AG04450 (cell line): Measurements from ENCODE around the gene HIGD2A. TPM values are rescaled to one million over a fixed set of nuclear protein-coding genes. Genes with fewer than 3 reads are reported as not detected.
A peak's percentile ranks its signal among the peaks of the same experiment; 100 is the strongest.

ENCODE experiments used
- CTCF ChIA-PET: fragments of 300-600, 350-600 bp; formaldehyde crosslinking; extraction: SDS; loops from one replicate; lab custom pipeline; 2022; ENCODE audit warnings: antibody characterized with exemption, inconsistent platforms; lab: Charles Lee
- POLR2A ChIA-PET: fragments of 350-600 bp; formaldehyde crosslinking; extraction: SDS; loops from one replicate; lab custom pipeline; 2021; ENCODE audit warnings: antibody characterized with exemption, inconsistent platforms; lab: Yijun Ruan, JAX
- DNase-seq: peaks from one replicate; pipeline ENCODE4 v3.0.0-alpha.2; 2011; ENCODE audit warnings: low read depth, low spot score
- H3K27ac ChIP-seq: one replicate; pipeline ENCODE4 v1.5.1; 2012; ENCODE audit warnings: low read depth, low read length, control low read depth
- H3K27me3 ChIP-seq: one replicate; pipeline ENCODE4 v1.6.0; 2012; ENCODE audit warnings: low read length; ENCODE audit not compliant: control insufficient read depth, insufficient read depth
- H3K4me3 ChIP-seq: 2 replicates; pipeline ENCODE4 v1.5.1; 2011; ENCODE audit warnings: mild to moderate bottlenecking, low read depth, low read length, control low read depth
- H3K9me3 ChIP-seq: 2 replicates; pipeline ENCODE4 v1.5.1; 2012; ENCODE audit warnings: low read length; ENCODE audit not compliant: control insufficient read depth, insufficient read depth
- CTCF ChIP-seq: IDR thresholded peaks from 2 replicates; pipeline ENCODE4 v1.5.1; 2011; ENCODE audit warnings: low read depth, low read length, control low read depth, inconsistent platforms
- polyA plus RNA-seq: library from polyadenylated mRNA; depleted of rRNA; stranded (reverse); fragments of >200 nt; gene quantifications from 2 replicates; pipeline ENCODE4 v1.2.3, GENCODE V29; 2011

Gene HIGD2A
- polyA plus RNA-seq, 1 experiment, result 71.4 TPM

- TF ChIP-seq CTCF, result no peak
- H3K9me3 ChIP-seq, result no peaks in the 10 kb centered on the region
- no peak overlapping the region for H3K27ac ChIP-seq
- ChIA-PET POLR2A (no interaction called here), CTCF (no interaction called here)
- H3K27me3 ChIP-seq, result no peaks in the 10 kb centered on the region
- DNase-seq, result no peak
- H3K4me3 ChIP-seq, result no peak overlapping the region
Observed at GRCh38 chr5:176391999-176392398, 3.4 kb downstream of the HIGD2A start.

- H3K4me3 ChIP-seq, result no peak overlapping the region
- no peak for TF ChIP-seq CTCF
- H3K27ac ChIP-seq, result no peak overlapping the region
- DNase-seq, result no peak
- POLR2A ChIA-PET, result no interaction called here
- no peaks in the 10 kb centered on the region for H3K27me3 ChIP-seq
- CTCF ChIA-PET, result no interaction called here
- H3K9me3 ChIP-seq, result no peaks in the 10 kb centered on the region
Observed at GRCh38 chr5:176392526-176392925, 4.0 kb downstream of the HIGD2A start.

GRCh38 chr5:176394096-176394495 lies 5.5 kb downstream of the HIGD2A start:
- CTCF ChIA-PET, result interaction anchor here (1.3 kb wide), 1 partner anchor 54 kb away, joined by 4 read pairs; no protein-coding TSS in a partner anchor
- H3K4me3 ChIP-seq, result no peak overlapping the region
- POLR2A ChIA-PET, result no interaction called here
- TF ChIP-seq CTCF, result no peak
- peak overlapping the region; percentile 11 for H3K27ac ChIP-seq
- no peak for DNase-seq
- H3K27me3 ChIP-seq, result no peaks in the 10 kb centered on the region
- no peaks in the 10 kb centered on the region for H3K9me3 ChIP-seq

GRCh38 chr5:176394881-176395675 lies 6.5 kb downstream of the HIGD2A start:
- no peak for DNase-seq

More at GRCh38 chr5:176394881-176395675, 6.5 kb downstream of the HIGD2A start:
- Histone ChIP-seq H3K27ac (no peak overlapping the region), H3K4me3 (no peak overlapping the region), H3K27me3 (no peaks in the 10 kb centered on the region), H3K9me3 (no peaks in the 10 kb centered on the region)
- no peak for TF ChIP-seq CTCF
- ChIA-PET POLR2A (interaction anchor here (0.6 to 1.1 kb wide), 3 partner anchors 53 to 665 kb away, joined by 3 to 8 read pairs (median 3); partner anchors contain the start of gene FAF2), CTCF (interaction anchor here (0.7 to 1.3 kb wide), 2 partner anchors 53 kb away, joined by 3 to 4 read pairs; no protein-coding TSS in a partner anchor)
